ENCODE measurements around the gene PPP2R5C. TPM values are rescaled to one million over a fixed set of nuclear protein-coding genes. Genes with fewer than 3 reads are reported as not detected.

Gene PPP2R5C
- total RNA-seq, 1 experiment from 2014 or later, result 120 TPM

DNA sequence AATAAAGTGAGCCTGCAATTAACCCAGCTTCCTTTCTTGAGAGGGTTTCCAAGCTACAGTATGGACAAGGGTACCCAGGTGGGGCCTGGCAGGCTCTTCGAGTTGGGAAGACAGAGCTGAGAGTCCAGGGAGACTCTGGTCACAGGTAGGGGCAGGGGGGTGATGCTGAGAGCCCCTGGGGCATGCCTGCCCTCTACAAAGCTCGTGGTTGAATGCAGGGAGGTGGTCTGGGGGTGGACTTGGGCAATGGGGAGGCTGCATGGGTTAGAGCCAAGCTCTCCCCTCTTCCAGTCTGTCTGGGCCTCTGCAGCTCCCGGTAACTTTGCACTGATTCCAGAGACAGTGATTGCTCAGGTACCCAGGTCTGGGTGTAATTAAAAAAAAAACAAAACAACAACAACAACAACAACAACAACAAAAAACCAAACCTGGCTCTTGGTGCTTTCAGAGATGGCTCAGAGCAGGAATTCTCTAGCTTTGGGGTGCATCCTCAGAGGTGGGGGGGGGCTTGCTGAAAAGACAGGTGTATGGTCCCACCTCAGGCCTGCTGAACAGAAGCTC is 30.8 kb upstream of the PPP2R5C start:
- CTCF ChIA-PET, result interaction anchor here (0.7 to 2.0 kb wide), 3 partner anchors 23 to 62 kb away, joined by 3 to 12 read pairs (median 10); no protein-coding TSS in a partner anchor
- no peak for DNase-seq
- Mint-ChIP-seq H3K9me3 (ENCODE audit: low read depth, unreplicated experiment) (peaks cover 3% of the 10 kb centered on the region), H3K36me3 (ENCODE audit: insufficient read depth, unreplicated experiment) (peaks cover 17% of the 10 kb centered on the region), H3K27ac (ENCODE audit: unreplicated experiment) (peak overlapping the region; percentile 97), H3K4me3 (ENCODE audit: low read depth, unreplicated experiment) (peak overlapping the region; percentile 60), H3K27me3 (ENCODE audit: unreplicated experiment) (no peaks in the 10 kb centered on the region), H3K4me1 (ENCODE audit: low read depth, unreplicated experiment) (peaks cover 17% of the 10 kb centered on the region)
- TF ChIP-seq, protein P1, sequence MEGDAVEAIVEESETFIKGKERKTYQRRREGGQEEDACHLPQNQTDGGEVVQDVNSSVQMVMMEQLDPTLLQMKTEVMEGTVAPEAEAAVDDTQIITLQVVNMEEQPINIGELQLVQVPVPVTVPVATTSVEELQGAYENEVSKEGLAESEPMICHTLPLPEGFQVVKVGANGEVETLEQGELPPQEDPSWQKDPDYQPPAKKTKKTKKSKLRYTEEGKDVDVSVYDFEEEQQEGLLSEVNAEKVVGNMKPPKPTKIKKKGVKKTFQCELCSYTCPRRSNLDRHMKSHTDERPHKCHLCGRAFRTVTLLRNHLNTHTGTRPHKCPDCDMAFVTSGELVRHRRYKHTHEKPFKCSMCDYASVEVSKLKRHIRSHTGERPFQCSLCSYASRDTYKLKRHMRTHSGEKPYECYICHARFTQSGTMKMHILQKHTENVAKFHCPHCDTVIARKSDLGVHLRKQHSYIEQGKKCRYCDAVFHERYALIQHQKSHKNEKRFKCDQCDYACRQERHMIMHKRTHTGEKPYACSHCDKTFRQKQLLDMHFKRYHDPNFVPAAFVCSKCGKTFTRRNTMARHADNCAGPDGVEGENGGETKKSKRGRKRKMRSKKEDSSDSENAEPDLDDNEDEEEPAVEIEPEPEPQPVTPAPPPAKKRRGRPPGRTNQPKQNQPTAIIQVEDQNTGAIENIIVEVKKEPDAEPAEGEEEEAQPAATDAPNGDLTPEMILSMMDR (IDR thresholded peaks at IDR 0.05; ENCODE audit: unreplicated experiment), result no peak
- intact Hi-C loops (cut with micrococcal nuclease; ENCODE audit: unreplicated experiment), result no loop called here
- BruUV-seq (replicated peaks), result TSS peak; percentile 81

DNA sequence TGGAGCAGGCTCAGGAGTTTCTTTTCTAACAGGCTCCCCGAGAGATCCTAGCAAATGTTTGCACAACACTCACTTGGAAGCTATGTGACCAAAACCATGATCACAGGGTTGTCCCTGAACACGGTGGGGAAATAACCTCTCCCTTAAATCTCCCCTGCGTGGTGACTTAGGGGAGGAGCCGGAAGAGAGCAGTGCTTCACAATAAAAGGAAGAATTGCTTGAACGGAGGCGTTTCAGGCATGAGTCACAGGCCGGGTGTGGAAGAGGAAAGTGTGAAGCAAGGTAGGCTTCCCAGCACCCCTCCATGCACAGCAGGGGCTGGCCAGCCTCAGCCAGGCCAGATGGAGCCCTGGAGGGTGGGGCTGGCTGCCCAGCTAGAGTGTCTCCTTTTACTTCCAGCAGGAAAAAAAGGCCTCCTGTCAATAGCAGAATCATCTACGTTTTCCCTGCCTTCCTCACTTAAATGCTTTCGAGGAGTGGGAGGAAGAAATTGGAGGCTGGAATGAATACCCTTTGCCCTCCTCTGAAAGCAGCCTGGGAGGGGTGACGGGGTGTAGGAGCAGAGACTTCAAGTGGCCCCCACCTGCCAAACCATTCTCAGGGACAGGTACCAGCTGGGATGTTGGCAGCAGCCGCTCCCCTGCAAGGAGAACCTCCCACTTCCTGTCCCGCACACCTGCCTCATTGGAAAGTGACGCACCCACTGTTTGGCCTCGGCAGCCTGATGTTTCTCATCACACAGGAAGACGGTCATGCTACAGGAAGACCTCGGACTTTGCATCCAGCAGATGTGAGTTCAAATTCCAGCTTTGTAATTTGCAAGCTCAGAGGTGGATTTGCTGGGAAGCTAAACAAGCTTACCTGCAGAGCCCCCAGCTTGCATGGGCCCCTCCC is 30.1 kb upstream of the PPP2R5C start:
- Mint-ChIP-seq H3K36me3 (ENCODE audit: insufficient read depth, unreplicated experiment) (peaks cover 17% of the 10 kb centered on the region), H3K4me3 (ENCODE audit: low read depth, unreplicated experiment) (peak overlapping the region; percentile 60), H3K27ac (ENCODE audit: unreplicated experiment) (peak overlapping the region; percentile 97), H3K27me3 (ENCODE audit: unreplicated experiment) (no peaks in the 10 kb centered on the region), H3K4me1 (ENCODE audit: low read depth, unreplicated experiment) (peaks cover 17% of the 10 kb centered on the region), H3K9me3 (ENCODE audit: low read depth, unreplicated experiment) (peaks cover 3% of the 10 kb centered on the region)
- TF ChIP-seq, protein P1 (IDR thresholded peaks at IDR 0.05; ENCODE audit: unreplicated experiment), result no peak
- DNase-seq, result peak; percentile 89
- BruUV-seq (replicated peaks), result no TSS peak
- CTCF ChIA-PET, result interaction anchor here (0.8 to 2.0 kb wide), 4 partner anchors 24 to 77 kb away, joined by 4 to 12 read pairs (median 8); no protein-coding TSS in a partner anchor
- intact Hi-C loops (cut with micrococcal nuclease; ENCODE audit: unreplicated experiment), result no loop called here

- Mint-ChIP-seq H3K36me3 (ENCODE audit: insufficient read depth, unreplicated experiment) (peaks cover 17% of the 10 kb centered on the region), H3K27ac (ENCODE audit: unreplicated experiment) (peak overlapping the region; percentile 97), H3K4me1 (ENCODE audit: low read depth, unreplicated experiment) (peaks cover 17% of the 10 kb centered on the region), H3K4me3 (ENCODE audit: low read depth, unreplicated experiment) (peak overlapping the region; percentile 60), H3K27me3 (ENCODE audit: unreplicated experiment) (no peaks in the 10 kb centered on the region), H3K9me3 (ENCODE audit: low read depth, unreplicated experiment) (peaks cover 3% of the 10 kb centered on the region)
- intact Hi-C loops (cut with micrococcal nuclease; ENCODE audit: unreplicated experiment), result no loop called here
- no TSS peak for BruUV-seq (replicated peaks)
- DNase-seq, result peak; percentile 47
- TF ChIP-seq, protein P1 (IDR thresholded peaks at IDR 0.05; ENCODE audit: unreplicated experiment), result no peak
- CTCF ChIA-PET, result interaction anchor here (1.3 to 2.0 kb wide), 3 partner anchors 24 to 39 kb away, joined by 4 to 12 read pairs (median 10); no protein-coding TSS in a partner anchor
These were observed 29.4 kb upstream of the PPP2R5C start for GRCh38 chr14:101732118-101732517.

GRCh38 chr14:101733211-101733610 is 28.3 kb upstream of the PPP2R5C start:
- Mint-ChIP-seq H3K27me3 (ENCODE audit: unreplicated experiment) (no peaks in the 10 kb centered on the region), H3K27ac (ENCODE audit: unreplicated experiment) (no peak overlapping the region), H3K36me3 (ENCODE audit: insufficient read depth, unreplicated experiment) (peaks cover 24% of the 10 kb centered on the region), H3K4me3 (ENCODE audit: low read depth, unreplicated experiment) (no peak overlapping the region), H3K4me1 (ENCODE audit: low read depth, unreplicated experiment) (peaks cover 17% of the 10 kb centered on the region), H3K9me3 (ENCODE audit: low read depth, unreplicated experiment) (peaks cover 3% of the 10 kb centered on the region)
- CTCF ChIA-PET, result interaction anchor here (0.7 kb wide), 1 partner anchor 128 kb away, joined by 3 read pairs; no protein-coding TSS in a partner anchor
- intact Hi-C loops (cut with micrococcal nuclease; ENCODE audit: unreplicated experiment), result no loop called here
- DNase-seq, result no peak
- TF ChIP-seq, protein P1 (IDR thresholded peaks at IDR 0.05; ENCODE audit: unreplicated experiment), result no peak
- no TSS peak for BruUV-seq (replicated peaks)
